Motor neuron (in vitro differentiated cells): ENCODE measurements around the gene ASCL4. TPM values are rescaled to one million over a fixed set of nuclear protein-coding genes. Genes with fewer than 3 reads are reported as not detected.

Source experiments
- ATAC-seq, 8 experiments: fragments of 200-7000 bp; cut with Tn5 transposase; replicated peaks in 6 of 8; 2 replicates each; pipeline ENCODE4 v1.8.0; 2021; ENCODE audit warnings: mild to moderate bottlenecking in 8 of 8, moderate library complexity in 8 of 8
- H3K27ac ChIP-seq, 2 donors: fragments of 250-450 bp; sonication (Bioruptor Pico); 2 replicates each; pipeline ENCODE4 v1.9.0; 2021; ENCODE audit warnings: antibody characterized with exemption in 2 of 2, mild to moderate bottlenecking in 2 of 2, moderate library complexity in 1 of 2
- H3K4me1 ChIP-seq, 2 donors: fragments of 250-450 bp; sonication (Bioruptor Pico); replicated peaks in 1 of 2; 2 replicates each; pipeline ENCODE4 v1.6.1; 2021; ENCODE audit warnings: antibody characterized with exemption in 2 of 2, mild to moderate bottlenecking in 2 of 2, moderate library complexity in 1 of 2
- H3K4me3 ChIP-seq, 5 donors: fragments of 250-450 bp; sonication (Bioruptor Pico); 2 replicates each; pipeline ENCODE4 v1.9.0; 2021; ENCODE audit warnings: antibody characterized with exemption in 5 of 5, mild to moderate bottlenecking in 5 of 5, moderate library complexity in 4 of 5
- WGBS, 10 experiments: fragments of 450-650 bp; shearing (Covaris generic); methylation state at CpG; one replicate each; pipeline ENCODE4 v1.0.0; 2022; 5-methylcytosine and 5-hydroxymethylcytosine counted together
- in situ Hi-C, 9 experiments: fragments of 400-800 bp; cut with MboI; loops; one replicate each; pipeline ENCODE4 v1.15.0; 2021; ENCODE audit warnings: low sequenced_read_pairs in 9 of 9, low pct_unique_long_range_greater_than_20kb in 2 of 9; ENCODE audit not compliant: unreplicated experiment in 9 of 9
- total RNA-seq, 8 experiments: library from RNA; unstranded; fragments of 300-600 nt; gene quantifications; 2 replicates each; pipeline versions ENCODE4 v1.2.3 to v1.2.4, GENCODE V29; 2022

The ASCL4 gene
- total RNA-seq, 8 experiments from 2014 or later: 0.08 to 0.43 TPM; not detected in 6

DNA sequence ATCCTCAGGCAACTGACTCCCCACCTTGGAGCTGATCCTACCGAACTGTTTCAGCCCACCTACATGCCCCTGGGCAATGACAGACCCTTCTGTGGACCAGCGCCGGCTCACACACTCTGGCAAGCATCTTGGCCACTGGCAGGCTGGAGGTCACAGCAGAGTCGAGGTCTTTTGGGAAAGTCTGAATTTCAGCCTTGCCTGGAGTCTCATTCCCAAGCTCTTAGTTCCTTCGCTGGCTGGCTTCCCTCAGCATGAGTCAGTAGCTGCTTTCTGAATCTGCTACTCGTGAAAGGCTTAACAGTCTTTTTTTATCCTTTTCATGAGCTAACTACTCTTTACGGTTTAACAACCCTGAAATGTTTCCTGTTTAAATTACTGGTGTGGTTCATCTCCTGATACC, 44.5 kb downstream of the ASCL4 start:
- no peak for ATAC-seq
- H3K4me1 ChIP-seq: no peaks in the 10 kb centered on the region
- WGBS, 10 experiments: 8 to 88% (median 63%) methylated on average over 1 to 7 of the region's 7 CpGs; no CpG with 5 or more reads in 2 of the 10 experiments

DNA sequence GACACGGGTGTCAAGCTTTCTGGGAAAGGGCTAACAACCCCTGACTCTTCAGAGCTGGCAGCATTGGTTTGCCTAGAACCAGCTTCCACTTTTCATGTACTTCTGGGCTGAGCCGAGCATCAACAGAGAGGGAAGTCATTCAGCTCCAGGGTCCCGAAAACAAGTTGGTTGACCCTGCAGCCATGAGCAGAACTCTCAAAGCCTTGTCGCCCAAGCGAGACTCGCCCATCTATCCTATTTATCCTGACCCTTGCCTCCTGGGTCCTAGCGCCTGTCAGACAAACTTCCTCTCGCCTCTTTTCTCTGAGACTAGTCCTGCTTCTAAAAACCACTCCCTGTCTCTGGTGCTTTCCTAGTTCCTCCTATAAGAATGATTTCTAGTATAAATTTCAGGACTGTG, 47.9 kb downstream of the ASCL4 start:
- Histone ChIP-seq H3K4me3 (no peak overlapping the region), H3K4me1 (no peaks in the 10 kb centered on the region), H3K27ac (no peak overlapping the region)
- ATAC-seq: no peak
- WGBS, 10 experiments: 0 to 50% (median 24%) methylated on average over 1 to 8 of the region's 8 CpGs; no CpG with 5 or more reads in 2 of the 10 experiments
- in situ Hi-C loops: no loop called here

More for the DNA sequence above, 44.5 kb downstream of the ASCL4 start:
- no peak overlapping the region for H3K4me3 ChIP-seq
- in situ Hi-C loops: no loop called here
- no peak overlapping the region for H3K27ac ChIP-seq

Other genes with a start within 250 kb of the ASCL4 start
- 10 to 100 TPM; 27.5 to 46.4 (median 39.4) TPM for gene PWP1, start 88.9 kb upstream of the ASCL4 start, total RNA-seq
- gene PRDM4, start 13.6 kb upstream of the ASCL4 start, total RNA-seq: 10 to 100 TPM; 20.3 to 45.4 (median 31.3) TPM